Nephron (organoid): Measurements from ENCODE around the gene TRMU.

Experiments
- H3K27ac Mint-ChIP-seq, 3 experiments: 2 replicates each; pipeline ENCODE4 v1.8.0; 2020; ENCODE audit warnings: mixed read lengths in 3 of 3, mild to moderate bottlenecking in 2 of 3, moderate library complexity in 1 of 3
- H3K27me3 Mint-ChIP-seq: 2 replicates; pipeline ENCODE4 v1.8.0; 2021; ENCODE audit warnings: low read depth, mild to moderate bottlenecking, moderate library complexity, mixed read lengths
- H3K36me3 Mint-ChIP-seq: 2 replicates; pipeline ENCODE4 v1.8.0; 2020; ENCODE audit warnings: low read depth, mixed read lengths
- H3K4me1 Mint-ChIP-seq: 2 replicates; pipeline ENCODE4 v1.8.0; 2020; ENCODE audit warnings: mixed read lengths
- H3K4me3 Mint-ChIP-seq, 3 experiments: 2 replicates each; pipeline ENCODE4 v1.8.0; 2020; ENCODE audit warnings: mild to moderate bottlenecking in 3 of 3, mixed read lengths in 3 of 3, moderate library complexity in 2 of 3
- H3K9me3 Mint-ChIP-seq: 2 replicates; pipeline ENCODE4 v1.8.0; 2020; ENCODE audit warnings: mixed read lengths
- TF ChIP-seq, protein P1 (sequence below), 3 experiments: fragments of 200-600 bp; sonication (generic); IDR thresholded peaks; one replicate each; pipeline ENCODE4 v1.5.0; 2021; ENCODE audit warnings: antibody characterized with exemption in 3 of 3; ENCODE audit not compliant: unreplicated experiment in 3 of 3

TRMU gene

DNA sequence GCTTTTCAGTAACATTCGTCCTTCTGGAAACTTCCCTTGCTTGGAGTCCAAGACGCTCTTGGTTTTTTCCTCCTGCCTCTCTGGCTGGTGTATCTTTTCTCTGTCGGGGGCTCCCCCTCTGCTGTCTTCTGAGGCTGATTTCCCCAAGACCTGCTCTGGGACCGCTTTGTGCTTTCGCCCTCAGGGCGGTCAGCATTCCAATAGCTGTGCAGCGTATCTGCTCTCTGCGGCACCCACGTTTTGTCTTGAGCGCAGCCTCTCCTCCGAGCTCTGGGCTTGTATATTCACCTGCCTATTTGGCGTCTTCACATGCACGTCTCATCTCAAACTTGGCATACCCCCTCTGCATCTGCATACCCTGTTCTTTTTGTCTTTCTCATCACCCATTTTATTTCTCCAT is 36.4 kb upstream of the TRMU start:
- Mint-ChIP-seq H3K4me3 (peak overlapping the region; percentile 85 to 95 (median 93)), H3K27ac (no peak overlapping the region), H3K9me3 (no peaks in the 10 kb centered on the region), H3K27me3 (peaks cover 3% of the 10 kb centered on the region), H3K4me1 (peaks cover 44% of the 10 kb centered on the region), H3K36me3 (peaks cover 17% of the 10 kb centered on the region)
- TF ChIP-seq, protein P1, sequence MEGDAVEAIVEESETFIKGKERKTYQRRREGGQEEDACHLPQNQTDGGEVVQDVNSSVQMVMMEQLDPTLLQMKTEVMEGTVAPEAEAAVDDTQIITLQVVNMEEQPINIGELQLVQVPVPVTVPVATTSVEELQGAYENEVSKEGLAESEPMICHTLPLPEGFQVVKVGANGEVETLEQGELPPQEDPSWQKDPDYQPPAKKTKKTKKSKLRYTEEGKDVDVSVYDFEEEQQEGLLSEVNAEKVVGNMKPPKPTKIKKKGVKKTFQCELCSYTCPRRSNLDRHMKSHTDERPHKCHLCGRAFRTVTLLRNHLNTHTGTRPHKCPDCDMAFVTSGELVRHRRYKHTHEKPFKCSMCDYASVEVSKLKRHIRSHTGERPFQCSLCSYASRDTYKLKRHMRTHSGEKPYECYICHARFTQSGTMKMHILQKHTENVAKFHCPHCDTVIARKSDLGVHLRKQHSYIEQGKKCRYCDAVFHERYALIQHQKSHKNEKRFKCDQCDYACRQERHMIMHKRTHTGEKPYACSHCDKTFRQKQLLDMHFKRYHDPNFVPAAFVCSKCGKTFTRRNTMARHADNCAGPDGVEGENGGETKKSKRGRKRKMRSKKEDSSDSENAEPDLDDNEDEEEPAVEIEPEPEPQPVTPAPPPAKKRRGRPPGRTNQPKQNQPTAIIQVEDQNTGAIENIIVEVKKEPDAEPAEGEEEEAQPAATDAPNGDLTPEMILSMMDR (IDR thresholded peaks at IDR 0.05; ENCODE audit: unreplicated experiment in 3 of 3), result no peak

DNA sequence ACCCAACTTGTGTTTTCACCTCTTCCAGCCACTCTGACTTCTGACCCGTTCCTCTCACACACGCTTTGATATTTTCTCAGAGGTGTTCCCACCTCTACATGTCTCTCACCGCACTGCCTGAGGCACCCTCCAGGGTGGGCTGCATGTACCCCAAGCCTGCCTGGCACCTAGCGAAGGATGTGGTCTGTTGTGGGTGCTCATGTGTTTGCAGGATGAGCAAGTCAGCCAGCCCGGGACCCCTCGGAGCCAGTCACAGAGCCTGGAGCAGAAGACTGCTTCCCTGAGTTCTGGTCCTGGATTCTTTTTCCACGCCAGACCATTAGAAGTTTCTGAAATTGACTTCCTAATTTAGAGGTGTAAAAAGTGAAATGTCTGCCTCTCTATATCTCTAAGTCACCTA is 35.0 kb upstream of the TRMU start:
- no peaks in the 10 kb centered on the region for H3K9me3 Mint-ChIP-seq
- H3K27ac Mint-ChIP-seq, result no peak overlapping the region
- peaks cover 44% of the 10 kb centered on the region for H3K4me1 Mint-ChIP-seq
- TF ChIP-seq, protein P1 (IDR thresholded peaks at IDR 0.05; ENCODE audit: unreplicated experiment in 3 of 3), result no peak
- H3K36me3 Mint-ChIP-seq, result peaks cover 17% of the 10 kb centered on the region
- H3K4me3 Mint-ChIP-seq, result peak overlapping the region in 1 of 3 experiments; percentile 21
- H3K27me3 Mint-ChIP-seq, result peaks cover 3% of the 10 kb centered on the region

DNA sequence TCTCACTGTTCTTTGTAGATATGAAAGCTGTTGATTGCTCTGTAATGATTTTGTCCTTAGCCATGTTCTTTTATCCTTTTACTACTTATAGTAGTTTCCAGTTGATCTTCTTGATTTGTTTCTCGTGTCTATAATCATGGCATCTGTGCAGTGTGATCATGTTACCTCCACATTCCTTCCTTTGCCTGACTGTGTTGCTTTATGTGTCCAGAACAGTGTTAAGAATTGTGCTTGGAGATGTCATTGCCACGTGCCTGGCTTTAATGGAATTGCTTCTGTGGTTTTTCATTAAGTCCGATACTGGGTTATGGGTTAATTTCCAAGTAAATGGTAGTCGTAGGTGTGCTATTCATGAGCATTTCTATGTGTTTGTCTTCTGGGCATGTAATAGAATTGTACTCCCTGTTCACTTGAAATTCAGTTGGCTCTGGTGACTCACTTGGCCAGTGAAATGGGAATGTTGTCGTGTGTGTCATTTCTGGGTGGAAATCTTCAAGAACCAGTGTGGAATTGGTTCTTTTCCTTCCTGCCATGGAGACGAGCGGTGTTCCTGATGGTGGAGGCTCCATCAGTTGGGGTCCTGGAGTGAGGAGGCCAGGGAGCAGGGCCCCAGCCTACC is 32.1 kb upstream of the TRMU start:
- peaks cover 28% of the 10 kb centered on the region for H3K36me3 Mint-ChIP-seq
- peak overlapping the region in 1 of 3 experiments; percentile 30 for H3K4me3 Mint-ChIP-seq
- H3K9me3 Mint-ChIP-seq, result no peaks in the 10 kb centered on the region
- no peaks in the 10 kb centered on the region for H3K27me3 Mint-ChIP-seq
- no peak overlapping the region for H3K27ac Mint-ChIP-seq
- TF ChIP-seq, protein P1 (IDR thresholded peaks at IDR 0.05; ENCODE audit: unreplicated experiment in 3 of 3), result no peak
- peaks cover 27% of the 10 kb centered on the region for H3K4me1 Mint-ChIP-seq

- Mint-ChIP-seq H3K4me3 (no peak overlapping the region), H3K9me3 (no peaks in the 10 kb centered on the region), H3K27me3 (no peaks in the 10 kb centered on the region), H3K36me3 (peaks cover 32% of the 10 kb centered on the region), H3K4me1 (peaks cover 3% of the 10 kb centered on the region), H3K27ac (no peak overlapping the region)
- TF ChIP-seq, protein P1 (IDR thresholded peaks at IDR 0.05; ENCODE audit: unreplicated experiment in 3 of 3), result no peak
Observed at GRCh38 chr22:46308283-46308988, 27.1 kb upstream of the TRMU start.

DNA sequence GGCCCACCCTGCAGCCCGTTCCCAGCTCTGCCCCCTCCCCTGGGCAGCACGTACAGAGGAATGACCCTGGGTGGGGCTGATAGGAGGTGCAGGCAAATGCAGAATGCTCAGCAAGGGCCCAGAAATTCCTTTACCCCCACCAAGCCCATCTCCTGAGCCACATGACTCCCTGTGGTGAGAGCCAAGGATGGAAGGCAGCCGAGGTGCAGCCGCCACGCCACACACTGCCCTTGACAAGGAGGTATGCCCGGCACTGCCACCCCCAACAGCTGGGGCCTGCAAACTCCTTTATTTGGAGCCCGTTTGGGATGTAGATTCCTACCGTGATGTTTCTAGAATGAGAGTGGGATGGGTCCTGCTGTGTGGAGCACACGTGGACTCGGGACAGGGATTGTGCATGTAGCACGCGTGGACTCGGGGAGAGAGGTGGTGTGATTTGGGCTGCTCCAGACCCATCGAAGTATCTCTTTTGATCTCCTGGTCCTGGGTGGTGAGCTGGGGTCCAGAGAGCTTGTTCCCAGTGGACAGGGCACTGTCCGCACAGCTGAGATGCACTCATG is 25.9 kb upstream of the TRMU start:
- Mint-ChIP-seq H3K27me3 (no peaks in the 10 kb centered on the region), H3K36me3 (peaks cover 32% of the 10 kb centered on the region), H3K9me3 (no peaks in the 10 kb centered on the region), H3K4me3 (no peak overlapping the region), H3K4me1 (no peaks in the 10 kb centered on the region), H3K27ac (no peak overlapping the region)
- TF ChIP-seq, protein P1 (IDR thresholded peaks at IDR 0.05; ENCODE audit: unreplicated experiment in 3 of 3), result no peak
